PC-3 (cell line): ENCODE data around the gene ABCF3. TPM values are rescaled to one million over a fixed set of nuclear protein-coding genes. Genes with fewer than 3 reads are reported as not detected.

Source experiments
- ATAC-seq: fragments of 200-7000 bp; cut with Tn5 transposase; 2 replicates; pipeline ENCODE4 v1.9.1; 2020; ENCODE audit warnings: mild to moderate bottlenecking, moderate library complexity
- BruUV-seq: library from RNA; stranded (reverse); fragments of 400-500 nt; replicated peaks from 2 replicates; lab custom pipeline; 2021; lab: Mats Ljungman, UMichigan
- CTCF ChIA-PET: fragments of 300-600 bp; sonication (Branson Sonifier 250); formaldehyde crosslinking; loops from one replicate; lab custom pipeline; 2022; ENCODE audit warnings: antibody characterized with exemption; lab: Charles Lee
- POLR2A ChIA-PET: fragments of 300-600 bp; sonication (Branson Sonifier 250); formaldehyde crosslinking; loops from one replicate; lab custom pipeline; 2022; ENCODE audit warnings: antibody characterized with exemption; ENCODE audit not compliant: unreplicated experiment; lab: Charles Lee
- DNase-seq: peaks from one replicate; pipeline ENCODE4 v3.0.0-alpha.2; 2015
- H2AFZ ChIP-seq: fragments of 300-600 bp; sonication (generic); 2 replicates; pipeline ENCODE4 v1.6.0; 2016; ENCODE audit warnings: antibody characterized with exemption, low read length
- H3F3A ChIP-seq: fragments of 300-600 bp; sonication (generic); one replicate; pipeline ENCODE4 v1.6.0; 2017; ENCODE audit warnings: antibody characterized with exemption, low read length, control low read depth, mild to moderate bottlenecking; ENCODE audit not compliant: unreplicated experiment
- H3K27ac ChIP-seq: fragments of 300-600 bp; sonication (generic); 2 replicates; pipeline ENCODE4 v1.5.1; 2016; ENCODE audit warnings: mild to moderate bottlenecking, low read length
- H3K27me3 ChIP-seq: fragments of 300-600 bp; sonication (generic); 2 replicates; pipeline ENCODE4 v1.6.1; 2016; ENCODE audit warnings: low read length, mixed read lengths
- H3K36me3 ChIP-seq: fragments of 300-600 bp; sonication (generic); 2 replicates; pipeline ENCODE4 v1.6.1; 2016; ENCODE audit warnings: low read depth, mixed run types, low read length, mixed read lengths
- H3K4me1 ChIP-seq: fragments of 300-600 bp; sonication (generic); 2 replicates; pipeline ENCODE4 v1.5.1; 2016; ENCODE audit warnings: low read length; ENCODE audit not compliant: insufficient read depth
- H3K4me2 ChIP-seq: fragments of 300-600 bp; sonication (generic); 2 replicates; pipeline ENCODE4 v1.6.0; 2016; ENCODE audit warnings: low read length
- H3K4me3 ChIP-seq: fragments of 300-600 bp; sonication (generic); 2 replicates; pipeline ENCODE4 v1.5.1; 2016; ENCODE audit warnings: mild to moderate bottlenecking, low read length, mixed read lengths
- H3K79me2 ChIP-seq: fragments of 300-600 bp; sonication (generic); 2 replicates; pipeline ENCODE4 v1.6.1; 2017; ENCODE audit warnings: low read length, mixed read lengths
- H3K9ac ChIP-seq: fragments of 300-600 bp; sonication (generic); 2 replicates; pipeline ENCODE4 v1.6.0; 2016; ENCODE audit warnings: mild to moderate bottlenecking, low read length
- H3K9me2 ChIP-seq: fragments of 300-600 bp; sonication (generic); replicated peaks from 2 replicates; pipeline ENCODE4 v1.6.1; 2016; ENCODE audit warnings: mixed run types, low read length, mixed read lengths
- H3K9me3 ChIP-seq: fragments of 300-600 bp; sonication (generic); 2 replicates; pipeline ENCODE4 v1.6.1; 2016; ENCODE audit warnings: low read length, mixed read lengths
- H4K20me1 ChIP-seq: fragments of 300-600 bp; sonication (generic); 2 replicates; pipeline ENCODE4 v1.6.1; 2016; ENCODE audit warnings: low read length, mixed read lengths
- EZH2 ChIP-seq: fragments of 300-600 bp; sonication (generic); IDR thresholded peaks from one replicate; pipeline ENCODE4 v1.6.1; 2017; ENCODE audit warnings: antibody characterized with exemption, mild to moderate bottlenecking, low read length; ENCODE audit not compliant: unreplicated experiment
- EZH2phosphoT487 ChIP-seq: fragments of 300-600 bp; sonication (generic); IDR thresholded peaks from 2 replicates; pipeline ENCODE4 v1.6.1; 2018; ENCODE audit warnings: mild to moderate bottlenecking, antibody characterized with exemption, low read length, borderline replicate concordance
- intact Hi-C: fragments of 100-400 bp; cut with micrococcal nuclease; formaldehyde crosslinking; loops from 2 replicates; pipeline ENCODE4 v1.9.0; 2023
- total RNA-seq: library from RNA; depleted of rRNA; stranded (reverse); fragments of >200 nt; gene quantifications from 2 replicates; pipeline ENCODE4 v1.2.3, GENCODE V29; 2014
- TF ChIP-seq, protein P1 (sequence below): fragments of 300-600 bp; sonication (generic); conservative IDR thresholded peaks from 2 replicates; pipeline ENCODE4 v1.5.1; 2017; ENCODE audit warnings: antibody characterized with exemption, low read depth, mild to moderate bottlenecking, low read length

The ABCF3 gene
- total RNA-seq, 1 experiment from 2014 or later = 85.5 TPM

DNA sequence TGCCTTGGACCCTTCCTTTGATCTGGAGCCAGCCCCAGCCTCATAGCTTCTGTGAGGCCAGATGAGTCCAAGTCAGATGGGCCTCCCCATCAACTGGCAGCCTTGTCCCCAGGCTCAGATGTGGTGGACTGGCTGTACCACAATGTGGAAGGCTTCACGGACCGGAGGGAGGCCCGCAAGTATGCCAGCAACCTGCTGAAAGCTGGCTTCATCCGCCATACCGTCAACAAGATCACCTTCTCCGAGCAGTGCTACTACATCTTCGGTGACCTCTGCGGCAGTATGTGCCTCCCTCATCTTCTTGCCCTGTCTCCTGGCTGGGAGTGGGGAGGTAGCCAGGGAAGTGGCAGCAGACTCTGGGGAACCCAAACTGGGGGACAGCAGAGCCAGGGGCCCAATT is 18.2 kb upstream of the ABCF3 start:
- TF ChIP-seq EZH2 = no peak
- TF ChIP-seq EZH2phosphoT487 = no peak
- TF ChIP-seq, protein P1, sequence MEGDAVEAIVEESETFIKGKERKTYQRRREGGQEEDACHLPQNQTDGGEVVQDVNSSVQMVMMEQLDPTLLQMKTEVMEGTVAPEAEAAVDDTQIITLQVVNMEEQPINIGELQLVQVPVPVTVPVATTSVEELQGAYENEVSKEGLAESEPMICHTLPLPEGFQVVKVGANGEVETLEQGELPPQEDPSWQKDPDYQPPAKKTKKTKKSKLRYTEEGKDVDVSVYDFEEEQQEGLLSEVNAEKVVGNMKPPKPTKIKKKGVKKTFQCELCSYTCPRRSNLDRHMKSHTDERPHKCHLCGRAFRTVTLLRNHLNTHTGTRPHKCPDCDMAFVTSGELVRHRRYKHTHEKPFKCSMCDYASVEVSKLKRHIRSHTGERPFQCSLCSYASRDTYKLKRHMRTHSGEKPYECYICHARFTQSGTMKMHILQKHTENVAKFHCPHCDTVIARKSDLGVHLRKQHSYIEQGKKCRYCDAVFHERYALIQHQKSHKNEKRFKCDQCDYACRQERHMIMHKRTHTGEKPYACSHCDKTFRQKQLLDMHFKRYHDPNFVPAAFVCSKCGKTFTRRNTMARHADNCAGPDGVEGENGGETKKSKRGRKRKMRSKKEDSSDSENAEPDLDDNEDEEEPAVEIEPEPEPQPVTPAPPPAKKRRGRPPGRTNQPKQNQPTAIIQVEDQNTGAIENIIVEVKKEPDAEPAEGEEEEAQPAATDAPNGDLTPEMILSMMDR = no peak

GRCh38 chr3:184168363-184169120 is 17.5 kb upstream of the ABCF3 start:
- ATAC-seq (peak; percentile 66), DNase-seq (peak; percentile 72)
- no peak overlapping the region for H3K4me3 ChIP-seq
- H3K4me1 ChIP-seq = peaks cover 33% of the 10 kb centered on the region
- no peaks in the 10 kb centered on the region for H3K79me2 ChIP-seq
- intact Hi-C loops = no loop called here
- H3K4me2 ChIP-seq = peak overlapping the region; percentile 52
- BruUV-seq = no TSS peak
- POLR2A ChIA-PET = no interaction called here
- no peaks in the 10 kb centered on the region for H4K20me1 ChIP-seq
- H2AFZ ChIP-seq = no peak overlapping the region
- H3K27me3 ChIP-seq = no peaks in the 10 kb centered on the region
- CTCF ChIA-PET = no interaction called here
- TF ChIP-seq EZH2phosphoT487 (no peak), EZH2 (no peak)
- TF ChIP-seq, protein P1 = no peak
- H3K9ac ChIP-seq = peak overlapping the region; percentile 43; the same call in 1 of the 2 replicates
- H3K36me3 ChIP-seq = peaks cover 33% of the 10 kb centered on the region
- H3K9me3 ChIP-seq = no peaks in the 10 kb centered on the region
- H3K27ac ChIP-seq = peak overlapping the region; percentile 89
- H3K9me2 ChIP-seq = no peaks in the 10 kb centered on the region
- H3F3A ChIP-seq = no peaks in the 10 kb centered on the region

More for the DNA sequence above, 18.2 kb upstream of the ABCF3 start:
- intact Hi-C loops = no loop called here
- H3K4me2 ChIP-seq = no peak overlapping the region
- POLR2A ChIA-PET = no interaction called here
- CTCF ChIA-PET = no interaction called here
- no peaks in the 10 kb centered on the region for H3K9me2 ChIP-seq
- H3K4me1 ChIP-seq = peaks cover 33% of the 10 kb centered on the region
- BruUV-seq = no TSS peak
- peaks cover 33% of the 10 kb centered on the region for H3K36me3 ChIP-seq
- no peaks in the 10 kb centered on the region for H3F3A ChIP-seq
- no peak for ATAC-seq
- no peak overlapping the region for H3K4me3 ChIP-seq
- no peaks in the 10 kb centered on the region for H4K20me1 ChIP-seq
- no peaks in the 10 kb centered on the region for H3K9me3 ChIP-seq
- H3K27me3 ChIP-seq = no peaks in the 10 kb centered on the region
- no peak overlapping the region for H3K9ac ChIP-seq
- H2AFZ ChIP-seq = no peak overlapping the region
- no peak for DNase-seq
- peak overlapping the region; percentile 89 for H3K27ac ChIP-seq
- peaks cover 5% of the 10 kb centered on the region; the same call in 1 of the 2 replicates for H3K79me2 ChIP-seq
